Neural cell (in vitro differentiated cells): Measurements from ENCODE around the gene LNP1. TPM values are rescaled to one million over a fixed set of nuclear protein-coding genes. Genes with fewer than 3 reads are reported as not detected.

Experiments
- H2AFZ ChIP-seq: fragments of 200-600, 300-800 bp; sonication (generic), shearing (Covaris generic); 2 replicates; pipeline ENCODE4 v1.6.0; 2014; ENCODE audit warnings: low read depth, mild to moderate bottlenecking, antibody characterized with exemption, low read length, moderate library complexity
- H3F3A ChIP-seq: fragments of 200-600 bp; shearing (Covaris generic); 2 replicates; pipeline ENCODE4 v1.6.1; 2016; ENCODE audit warnings: mild to moderate bottlenecking, moderate library complexity, mixed read lengths, antibody characterized with exemption, low read length; ENCODE audit not compliant: insufficient read depth, poor library complexity, severe bottlenecking
- H3K27ac ChIP-seq: fragments of 200-600, 300-800 bp; sonication (generic), shearing (Covaris generic); 2 replicates; pipeline ENCODE4 v1.5.1; 2014; ENCODE audit warnings: mild to moderate bottlenecking, low read length, moderate library complexity
- H3K27me3 ChIP-seq: fragments of 300-800, 200-600 bp; sonication (generic), shearing (Covaris generic); 2 replicates; pipeline ENCODE4 v1.6.0; 2014; ENCODE audit warnings: mild to moderate bottlenecking, low read depth, low read length, moderate library complexity; ENCODE audit not compliant: insufficient read depth
- H3K36me3 ChIP-seq: fragments of 300-800, 200-600 bp; sonication (generic), shearing (Covaris generic); 2 replicates; pipeline ENCODE4 v1.5.1; 2014; ENCODE audit warnings: mild to moderate bottlenecking, antibody characterized with exemption, low read length, moderate library complexity; ENCODE audit not compliant: insufficient read depth
- H3K4me2 ChIP-seq: fragments of 300-800, 200-600 bp; sonication (generic), shearing (Covaris generic); 2 replicates; pipeline ENCODE4 v1.6.0; 2014; ENCODE audit warnings: mild to moderate bottlenecking, low read length
- H3K4me3 ChIP-seq: fragments of 300-800, 200-600 bp; sonication (generic), shearing (Covaris generic); 2 replicates; pipeline ENCODE4 v1.5.1; 2014; ENCODE audit warnings: mild to moderate bottlenecking, low read length, moderate library complexity
- H3K79me2 ChIP-seq: fragments of 200-600 bp; shearing (Covaris generic); replicated peaks from 2 replicates; pipeline ENCODE4 v1.6.0; 2014; ENCODE audit warnings: mild to moderate bottlenecking, low read length, moderate library complexity; ENCODE audit not compliant: insufficient read depth
- H3K9ac ChIP-seq: fragments of 300-800, 200-600 bp; sonication (generic), shearing (Covaris generic); 2 replicates; pipeline ENCODE4 v1.6.1; 2016; ENCODE audit warnings: mild to moderate bottlenecking, low read length, mixed read lengths
- H3K9me2 ChIP-seq: fragments of 200-600 bp; shearing (Covaris generic); 2 replicates; pipeline ENCODE4 v1.6.1; 2016; ENCODE audit warnings: mild to moderate bottlenecking, low read length, mixed read lengths; ENCODE audit not compliant: insufficient read depth
- H3K9me3 ChIP-seq: fragments of 200-600, 300-800 bp; sonication (generic), shearing (Covaris generic); 2 replicates; pipeline ENCODE4 v1.6.1; 2016; ENCODE audit warnings: mild to moderate bottlenecking, mixed run types, low read length, moderate library complexity, mixed read lengths
- H4K20me1 ChIP-seq: fragments of 200-600 bp; shearing (Covaris generic); 2 replicates; pipeline ENCODE4 v1.6.1; 2016; ENCODE audit warnings: mild to moderate bottlenecking, mixed run types; ENCODE audit not compliant: insufficient read depth
- EP300 ChIP-seq: fragments of 450-650 bp; conservative IDR thresholded peaks from 2 replicates; pipeline ENCODE4 v1.6.1; 2014; ENCODE audit warnings: antibody characterized with exemption, mild to moderate bottlenecking, moderate library complexity; ENCODE audit not compliant: poor library complexity, severe bottlenecking
- EZH2 ChIP-seq: fragments of 200-600, 300-800 bp; shearing (Covaris generic), sonication (generic); IDR thresholded peaks from 2 replicates; pipeline ENCODE4 v1.6.1; 2014; ENCODE audit warnings: antibody characterized with exemption, low read length, borderline replicate concordance, mild to moderate bottlenecking; ENCODE audit not compliant: insufficient read depth, poor library complexity, severe bottlenecking
- MXI1 ChIP-seq: fragments of 450-650 bp; conservative IDR thresholded peaks from 2 replicates; pipeline ENCODE4 v1.6.1; 2014; ENCODE audit warnings: antibody characterized with exemption, mild to moderate bottlenecking; ENCODE audit not compliant: poor library complexity, severe bottlenecking
- POLR2AphosphoS5 ChIP-seq: IDR thresholded peaks from 2 replicates; pipeline ENCODE4 v1.6.1; 2012
- RAD21 ChIP-seq: fragments of 450-650 bp; conservative IDR thresholded peaks from 2 replicates; pipeline ENCODE4 v1.6.1; 2014; ENCODE audit warnings: antibody characterized with exemption, mild to moderate bottlenecking, moderate library complexity
- SMC3 ChIP-seq: fragments of 450-650 bp; conservative IDR thresholded peaks from 2 replicates; pipeline ENCODE4 v1.6.1; 2014; ENCODE audit warnings: antibody characterized with exemption, mild to moderate bottlenecking, moderate library complexity; ENCODE audit not compliant: poor library complexity
- TAF1 ChIP-seq: IDR thresholded peaks from 2 replicates; pipeline ENCODE4 v1.6.1; 2012; ENCODE audit warnings: low read depth
- polyA plus RNA-seq: library from polyadenylated mRNA; depleted of rRNA; stranded (reverse); fragments of >200 nt; gene quantifications from 2 replicates; pipeline ENCODE4 v1.2.3, GENCODE V29; 2014
- TF ChIP-seq, protein P1 (sequence below): IDR thresholded peaks from 2 replicates; pipeline ENCODE4 v1.6.1; 2012; ENCODE audit warnings: borderline replicate concordance
- TF ChIP-seq, protein P2 (sequence below): fragments of 450-650 bp; IDR thresholded peaks from 2 replicates; pipeline ENCODE4 v1.5.1; 2014; ENCODE audit warnings: antibody characterized with exemption, mild to moderate bottlenecking, moderate library complexity; ENCODE audit not compliant: poor library complexity, severe bottlenecking

The LNP1 gene
- polyA plus RNA-seq, 1 donor from 2014 or later: 19.2 TPM

DNA sequence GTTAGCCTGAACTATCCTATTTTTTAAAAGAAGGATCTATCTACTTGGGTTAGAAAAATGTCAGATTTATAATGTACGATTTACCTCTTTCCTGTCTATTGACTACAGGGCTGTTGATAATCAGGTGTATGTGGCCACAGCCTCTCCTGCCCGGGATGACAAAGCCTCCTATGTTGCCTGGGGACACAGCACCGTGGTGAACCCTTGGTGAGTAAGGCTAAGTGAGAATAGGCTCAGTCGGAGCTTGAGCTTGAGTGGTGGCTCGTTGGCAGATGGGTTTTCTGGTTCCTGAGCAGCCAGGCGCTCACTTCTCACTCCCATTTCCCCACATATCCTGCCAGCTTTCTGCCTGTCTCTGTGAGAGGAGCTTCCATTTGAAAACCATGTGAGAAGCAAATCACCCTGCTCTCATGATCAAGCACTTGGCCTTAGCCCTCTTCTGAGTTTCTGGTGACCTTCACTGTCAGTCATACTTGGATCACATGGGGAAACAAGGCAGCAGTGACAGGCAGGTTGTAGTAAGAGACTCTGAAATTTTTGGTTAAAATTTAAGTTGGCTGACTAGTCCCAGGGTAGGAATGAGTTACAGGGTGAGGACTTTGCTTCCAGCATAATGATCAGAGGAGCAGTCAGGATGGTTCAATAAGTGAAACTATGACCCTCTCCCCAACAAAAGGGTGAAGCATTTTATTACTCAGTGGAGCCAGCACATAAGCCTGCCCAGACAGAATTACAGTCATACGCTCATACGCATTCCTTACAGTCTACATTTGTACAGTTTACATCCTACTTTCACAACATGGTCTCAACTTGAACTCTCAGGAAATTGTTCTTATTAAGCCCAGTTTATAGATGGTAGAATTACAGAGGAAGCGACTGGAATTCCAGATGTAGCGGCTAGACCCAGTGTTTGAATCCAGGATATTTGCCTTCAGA, 48.8 kb upstream of the LNP1 start:
- no peak overlapping the region for H3K4me2 ChIP-seq
- no peaks in the 10 kb centered on the region for H3F3A ChIP-seq
- no peaks in the 10 kb centered on the region for H3K36me3 ChIP-seq
- no peak overlapping the region for H2AFZ ChIP-seq
- H3K9me2 ChIP-seq: no peaks in the 10 kb centered on the region
- H3K9me3 ChIP-seq: no peaks in the 10 kb centered on the region
- H3K27me3 ChIP-seq: no peaks in the 10 kb centered on the region
- no peak overlapping the region for H3K4me3 ChIP-seq
- H3K27ac ChIP-seq: no peak overlapping the region
- TF ChIP-seq SMC3 (no peak), EZH2 (no peak), RAD21 (no peak), EP300 (no peak), TAF1 (no peak), POLR2AphosphoS5 (no peak), MXI1 (no peak)
- TF ChIP-seq, protein P1, sequence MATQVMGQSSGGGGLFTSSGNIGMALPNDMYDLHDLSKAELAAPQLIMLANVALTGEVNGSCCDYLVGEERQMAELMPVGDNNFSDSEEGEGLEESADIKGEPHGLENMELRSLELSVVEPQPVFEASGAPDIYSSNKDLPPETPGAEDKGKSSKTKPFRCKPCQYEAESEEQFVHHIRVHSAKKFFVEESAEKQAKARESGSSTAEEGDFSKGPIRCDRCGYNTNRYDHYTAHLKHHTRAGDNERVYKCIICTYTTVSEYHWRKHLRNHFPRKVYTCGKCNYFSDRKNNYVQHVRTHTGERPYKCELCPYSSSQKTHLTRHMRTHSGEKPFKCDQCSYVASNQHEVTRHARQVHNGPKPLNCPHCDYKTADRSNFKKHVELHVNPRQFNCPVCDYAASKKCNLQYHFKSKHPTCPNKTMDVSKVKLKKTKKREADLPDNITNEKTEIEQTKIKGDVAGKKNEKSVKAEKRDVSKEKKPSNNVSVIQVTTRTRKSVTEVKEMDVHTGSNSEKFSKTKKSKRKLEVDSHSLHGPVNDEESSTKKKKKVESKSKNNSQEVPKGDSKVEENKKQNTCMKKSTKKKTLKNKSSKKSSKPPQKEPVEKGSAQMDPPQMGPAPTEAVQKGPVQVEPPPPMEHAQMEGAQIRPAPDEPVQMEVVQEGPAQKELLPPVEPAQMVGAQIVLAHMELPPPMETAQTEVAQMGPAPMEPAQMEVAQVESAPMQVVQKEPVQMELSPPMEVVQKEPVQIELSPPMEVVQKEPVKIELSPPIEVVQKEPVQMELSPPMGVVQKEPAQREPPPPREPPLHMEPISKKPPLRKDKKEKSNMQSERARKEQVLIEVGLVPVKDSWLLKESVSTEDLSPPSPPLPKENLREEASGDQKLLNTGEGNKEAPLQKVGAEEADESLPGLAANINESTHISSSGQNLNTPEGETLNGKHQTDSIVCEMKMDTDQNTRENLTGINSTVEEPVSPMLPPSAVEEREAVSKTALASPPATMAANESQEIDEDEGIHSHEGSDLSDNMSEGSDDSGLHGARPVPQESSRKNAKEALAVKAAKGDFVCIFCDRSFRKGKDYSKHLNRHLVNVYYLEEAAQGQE: no peak
- TF ChIP-seq, protein P2, sequence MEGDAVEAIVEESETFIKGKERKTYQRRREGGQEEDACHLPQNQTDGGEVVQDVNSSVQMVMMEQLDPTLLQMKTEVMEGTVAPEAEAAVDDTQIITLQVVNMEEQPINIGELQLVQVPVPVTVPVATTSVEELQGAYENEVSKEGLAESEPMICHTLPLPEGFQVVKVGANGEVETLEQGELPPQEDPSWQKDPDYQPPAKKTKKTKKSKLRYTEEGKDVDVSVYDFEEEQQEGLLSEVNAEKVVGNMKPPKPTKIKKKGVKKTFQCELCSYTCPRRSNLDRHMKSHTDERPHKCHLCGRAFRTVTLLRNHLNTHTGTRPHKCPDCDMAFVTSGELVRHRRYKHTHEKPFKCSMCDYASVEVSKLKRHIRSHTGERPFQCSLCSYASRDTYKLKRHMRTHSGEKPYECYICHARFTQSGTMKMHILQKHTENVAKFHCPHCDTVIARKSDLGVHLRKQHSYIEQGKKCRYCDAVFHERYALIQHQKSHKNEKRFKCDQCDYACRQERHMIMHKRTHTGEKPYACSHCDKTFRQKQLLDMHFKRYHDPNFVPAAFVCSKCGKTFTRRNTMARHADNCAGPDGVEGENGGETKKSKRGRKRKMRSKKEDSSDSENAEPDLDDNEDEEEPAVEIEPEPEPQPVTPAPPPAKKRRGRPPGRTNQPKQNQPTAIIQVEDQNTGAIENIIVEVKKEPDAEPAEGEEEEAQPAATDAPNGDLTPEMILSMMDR: no peak
- no peaks in the 10 kb centered on the region for H4K20me1 ChIP-seq
- no peaks in the 10 kb centered on the region for H3K79me2 ChIP-seq
- no peak overlapping the region for H3K9ac ChIP-seq

DNA sequence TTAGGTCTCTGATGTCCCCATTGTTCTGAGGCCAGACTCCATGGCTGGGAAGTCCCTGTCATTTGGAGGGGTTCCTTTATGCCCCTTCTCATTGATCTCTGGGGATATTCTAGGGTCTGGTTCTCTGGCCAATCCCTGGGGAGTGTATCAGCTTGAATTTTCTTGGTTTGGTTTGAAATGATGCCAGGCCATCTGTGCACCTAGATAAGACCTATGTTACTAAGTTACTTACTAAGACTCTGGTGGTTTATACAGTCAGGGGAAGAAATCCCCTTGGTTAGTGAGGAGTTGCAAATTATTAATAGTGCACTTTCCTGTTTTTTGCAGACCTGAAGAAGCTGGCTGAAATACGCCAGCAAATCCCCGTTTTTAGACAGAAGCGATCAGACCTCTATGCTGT, 46.5 kb upstream of the LNP1 start:
- TF ChIP-seq, protein P1: no peak
- TF ChIP-seq, protein P2: no peak
- no peak for TF ChIP-seq SMC3
- TF ChIP-seq EP300: no peak
- no peak for TF ChIP-seq EZH2
- TF ChIP-seq TAF1: no peak
- TF ChIP-seq MXI1: no peak
- no peak for TF ChIP-seq POLR2AphosphoS5
- TF ChIP-seq RAD21: no peak
- Histone ChIP-seq H2AFZ (no peak overlapping the region), H3K27me3 (no peaks in the 10 kb centered on the region), H3K27ac (no peak overlapping the region), H3K4me2 (no peak overlapping the region), H3K79me2 (no peaks in the 10 kb centered on the region), H3K9me2 (no peaks in the 10 kb centered on the region), H3K9ac (no peak overlapping the region), H3F3A (no peaks in the 10 kb centered on the region), H3K4me3 (no peak overlapping the region), H3K36me3 (no peaks in the 10 kb centered on the region), H4K20me1 (no peaks in the 10 kb centered on the region), H3K9me3 (no peaks in the 10 kb centered on the region)
